H1 (cell line): ENCODE data around the gene NPIPB4. TPM values are rescaled to one million over a fixed set of nuclear protein-coding genes. Genes with fewer than 3 reads are reported as not detected.
"Not testable (repeated sequence)": the region's sequence is repeated elsewhere in the genome, so short reads cannot be mapped to it uniquely, and the experiment has no call there.

Source experiments
- CTCF ChIA-PET: fragments of 300-600 bp; sonication (Branson Sonifier 250); formaldehyde crosslinking; loops from one replicate; lab custom pipeline; 2021; ENCODE audit not compliant: partially characterized antibody; lab: Charles Lee
- POLR2A ChIA-PET: fragments of 300-600 bp; sonication (Branson Sonifier 250); formaldehyde crosslinking; loops from one replicate; lab custom pipeline; 2021; ENCODE audit warnings: inconsistent platforms; ENCODE audit not compliant: partially characterized antibody; lab: Charles Lee
- DNase-seq, 2 experiments: peaks; one replicate each; pipeline versions ENCODE4 v3.0.0 to v3.0.0-alpha.2; 2010 to 2022; ENCODE audit warnings: low spot score in 2 of 2, low read depth in 1 of 2, mixed read lengths in 1 of 2
- FAIRE-seq: peaks from 2 replicates; lab custom pipeline; 2011; peaks lifted over from hg19 to GRCh38; lab: Jason Lieb, UNC
- H2AFZ ChIP-seq: 2 replicates; pipeline ENCODE4 v1.8.1; 2012; ENCODE audit warnings: low read length, inconsistent platforms
- H2AK5ac ChIP-seq: 2 replicates; pipeline ENCODE4 v1.6.1; 2013; ENCODE audit warnings: low read depth, low read length
- H2BK120ac ChIP-seq: replicated peaks from 2 replicates; pipeline ENCODE3; 2013; ENCODE audit warnings: low read depth, low read length, inconsistent platforms
- H2BK12ac ChIP-seq: 2 replicates; pipeline ENCODE4 v1.6.1; 2013; ENCODE audit warnings: low read depth, low read length
- H2BK15ac ChIP-seq: 2 replicates; pipeline ENCODE4 v1.6.1; 2013; ENCODE audit warnings: low read length
- H2BK20ac ChIP-seq: 2 replicates; pipeline ENCODE4 v1.6.1; 2013; ENCODE audit warnings: low read length
- H2BK5ac ChIP-seq: 2 replicates; pipeline ENCODE4 v1.6.1; 2013; ENCODE audit warnings: low read depth, low read length
- H3K14ac ChIP-seq: 2 replicates; pipeline ENCODE4 v1.6.1; 2013; ENCODE audit warnings: inconsistent platforms; ENCODE audit not compliant: insufficient read length
- H3K18ac ChIP-seq: 2 replicates; pipeline ENCODE4 v1.6.1; 2013; ENCODE audit warnings: low read length; ENCODE audit errors: extremely low read depth
- H3K23ac ChIP-seq: 2 replicates; pipeline ENCODE4 v1.6.1; 2013; ENCODE audit warnings: inconsistent platforms; ENCODE audit not compliant: insufficient read length
- H3K23me2 ChIP-seq: 2 replicates; pipeline ENCODE4 v1.6.1; 2013; ENCODE audit warnings: low read depth, low read length
- H3K27ac ChIP-seq: 2 replicates; pipeline ENCODE4 v1.6.1; 2011; ENCODE audit warnings: low read depth, low read length, inconsistent platforms
- H3K27me3 ChIP-seq, 4 experiments: replicated peaks in 1 of 4; 1 replicate in 1 of 4; 2 replicates in 3 of 4; pipeline versions ENCODE4 v1.6.1 to v1.8.1; 2011 to 2013; ENCODE audit warnings: low read length in 3 of 4, mild to moderate bottlenecking in 3 of 4, inconsistent platforms in 2 of 4, mixed read lengths in 2 of 4, moderate library complexity in 1 of 4; ENCODE audit not compliant: control insufficient read depth in 3 of 4, insufficient read depth in 3 of 4; ENCODE audit errors: extremely low read depth in 1 of 4
- H3K36me3 ChIP-seq, 4 experiments: 2 replicates each; pipeline versions ENCODE4 v1.6.1 to v1.8.1; 2011 to 2013; ENCODE audit warnings: mild to moderate bottlenecking in 4 of 4, low read length in 3 of 4, moderate library complexity in 2 of 4, control low read depth in 1 of 4, inconsistent platforms in 1 of 4; ENCODE audit not compliant: insufficient read depth in 4 of 4, control insufficient read depth in 2 of 4
- H3K4ac ChIP-seq: replicated peaks from 2 replicates; pipeline ENCODE3; 2013; ENCODE audit warnings: low read length, low read depth, mixed read lengths, inconsistent platforms; ENCODE audit not compliant: insufficient read length
- H3K4me1 ChIP-seq, 4 experiments: replicated peaks in 1 of 4; 1 replicate in 1 of 4; 2 replicates in 3 of 4; pipeline versions ENCODE4 v1.6.1 to v1.8.1; 2011 to 2013; ENCODE audit warnings: low read length in 3 of 4, inconsistent platforms in 2 of 4, mixed read lengths in 1 of 4; ENCODE audit not compliant: insufficient read depth in 4 of 4, control insufficient read depth in 3 of 4
- H3K4me2 ChIP-seq, 2 experiments: 2 replicates each; pipeline versions ENCODE4 v1.6.1 to v1.8.1; 2011 to 2013; ENCODE audit warnings: low read depth in 2 of 2, low read length in 2 of 2, control low read depth in 1 of 2, inconsistent platforms in 1 of 2, mild to moderate bottlenecking in 1 of 2; ENCODE audit not compliant: insufficient read depth in 1 of 2
- H3K4me3 ChIP-seq, 4 experiments: fragments of 200-600, 300-600 bp in 1 of 4; sonication (generic), shearing (Covaris generic), sonication (Bioruptor Twin) in 1 of 4; 2 replicates each; pipeline versions ENCODE4 v1.5.1 to v1.8.1; 2011 to 2016; ENCODE audit warnings: low read length in 4 of 4, low read depth in 3 of 4, control low read depth in 2 of 4, inconsistent platforms in 2 of 4, mild to moderate bottlenecking in 2 of 4, mixed read lengths in 1 of 4, moderate library complexity in 1 of 4; ENCODE audit not compliant: insufficient read depth in 2 of 4; ENCODE audit errors: extremely low read depth in 1 of 4
- H3K56ac ChIP-seq: replicated peaks from 2 replicates; pipeline ENCODE3; 2013; ENCODE audit warnings: low read depth, mild to moderate bottlenecking, mixed read lengths, low read length, inconsistent platforms; ENCODE audit not compliant: insufficient read length
- H3K79me1 ChIP-seq: 2 replicates; pipeline ENCODE4 v1.6.1; 2013; ENCODE audit warnings: low read depth, low read length, control low read depth
- H3K79me2 ChIP-seq, 2 experiments: 2 replicates each; pipeline versions ENCODE4 v1.6.1 to v1.8.1; 2012 to 2013; ENCODE audit warnings: low read length in 2 of 2, mild to moderate bottlenecking in 2 of 2, inconsistent platforms in 1 of 2; ENCODE audit not compliant: insufficient read depth in 2 of 2, control insufficient read depth in 1 of 2
- H3K9ac ChIP-seq, 4 experiments: replicated peaks in 1 of 4; 1 replicate in 1 of 4; 2 replicates in 3 of 4; pipeline versions ENCODE4 v1.6.1 to v1.8.1; 2011 to 2013; ENCODE audit warnings: low read depth in 3 of 4, low read length in 3 of 4, control low read depth in 2 of 4, mild to moderate bottlenecking in 2 of 4, moderate library complexity in 2 of 4, inconsistent platforms in 1 of 4; ENCODE audit errors: extremely low read depth in 1 of 4
- H3K9me3 ChIP-seq, 2 experiments: 2 replicates each; pipeline versions ENCODE4 v1.6.1 to v1.8.1; 2012 to 2013; ENCODE audit warnings: mild to moderate bottlenecking in 2 of 2, moderate library complexity in 2 of 2, control low read depth in 1 of 2, inconsistent platforms in 1 of 2, low read depth in 1 of 2, low read length in 1 of 2, mixed read lengths in 1 of 2; ENCODE audit not compliant: insufficient read depth in 2 of 2
- H4K20me1 ChIP-seq, 2 experiments: replicated peaks in 1 of 2; 2 replicates each; pipeline versions ENCODE3 to v1.8.1; 2011 to 2013; ENCODE audit warnings: inconsistent platforms in 2 of 2, low read length in 2 of 2, mild to moderate bottlenecking in 1 of 2; ENCODE audit not compliant: insufficient read depth in 2 of 2, control insufficient read depth in 1 of 2
- H4K5ac ChIP-seq: 2 replicates; pipeline ENCODE4 v1.6.1; 2013; ENCODE audit warnings: low read length, low read depth, mixed read lengths, inconsistent platforms; ENCODE audit not compliant: insufficient read length
- H4K8ac ChIP-seq: 2 replicates; pipeline ENCODE4 v1.8.0; 2013; ENCODE audit warnings: mild to moderate bottlenecking, moderate library complexity, low read length, inconsistent platforms; ENCODE audit not compliant: insufficient read depth; ENCODE audit errors: extremely low read depth
- H4K91ac ChIP-seq: replicated peaks from 2 replicates; pipeline ENCODE3; 2013; ENCODE audit warnings: low read length, mixed read lengths, inconsistent platforms; ENCODE audit not compliant: insufficient read length
- WGBS, 2 experiments: shearing (Covaris generic) in 1 of 2; methylation state at CpG; one replicate each; pipeline versions ENCODE4 v1.1.6 to v1.1.7; 2013 to 2015; ENCODE audit warnings: low lambda C conversion rate in 2 of 2, mixed read lengths in 2 of 2, inconsistent platforms in 1 of 2, low coverage in 1 of 2, missing lambda C conversion rate in 1 of 2; ENCODE audit not compliant: insufficient replicate concordance in 2 of 2, insufficient coverage in 1 of 2, insufficient read length in 1 of 2; ENCODE audit errors: extremely low coverage in 1 of 2, missing lambda C conversion rate in 1 of 2; 5-methylcytosine and 5-hydroxymethylcytosine counted together
- polyA plus RNA-seq, 7 experiments: library from polyadenylated mRNA; depleted of rRNA in 3 of 7; stranded (reverse) in 5 of 7; unstranded in 2 of 7; fragments of >200 nt in 5 of 7; fragments of 200-250 nt in 2 of 7; gene quantifications; 1 replicate in 5 of 7; 2 replicates in 1 of 7; 4 replicates in 1 of 7; pipeline versions ENCODE4 v1.2.1 to v1.2.3, GENCODE V29; 2011 to 2013; ENCODE audit warnings: missing spikeins in 2 of 7, mixed read lengths in 2 of 7
- total RNA-seq: library from RNA; stranded (reverse); fragmentation: NEBNext Ultra II Directional; extraction: Animal tissue kit (Norgen Biotek cat#: 25700); gene quantifications from 2 replicates; pipeline ENCODE4 v1.2.1, GENCODE V29; 2021

The NPIPB4 gene
- total and polyA plus RNA-seq, 2 of the 8 experiments (the other 6 are each of a cell fraction or from before 2014, with no cell fraction given): 27.7 to 101 TPM

DNA sequence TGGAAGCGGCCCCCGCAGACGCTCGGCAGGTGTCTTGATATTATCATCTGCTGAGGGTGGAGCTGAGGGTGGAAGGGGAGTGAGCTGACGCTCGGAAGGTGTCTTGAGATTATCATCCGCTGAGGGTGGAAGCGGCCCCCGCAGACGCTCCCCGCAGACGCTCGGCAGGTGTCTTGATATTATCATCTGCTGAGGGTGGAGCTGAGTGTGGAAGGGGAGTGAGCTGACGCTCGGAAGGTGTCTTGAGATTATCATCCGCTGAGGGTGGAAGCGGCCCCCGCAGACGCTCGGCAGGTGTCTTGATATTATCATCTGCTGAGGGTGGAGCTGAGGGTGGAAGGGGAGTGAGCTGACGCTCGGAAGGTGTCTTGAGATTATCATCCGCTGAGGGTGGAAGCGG, 21.8 kb downstream of the NPIPB4 start:
- H4K8ac ChIP-seq, H3K79me1 ChIP-seq, H3K23me2 ChIP-seq, H2AFZ ChIP-seq, H3K14ac ChIP-seq, H4K5ac ChIP-seq, H2BK12ac ChIP-seq, H3K27ac ChIP-seq, H4K91ac ChIP-seq, H3K79me2 ChIP-seq, H2BK120ac ChIP-seq, H2BK20ac ChIP-seq, H3K4me1 ChIP-seq, FAIRE-seq, H3K18ac ChIP-seq, H3K9ac ChIP-seq, H3K36me3 ChIP-seq, H3K56ac ChIP-seq, H3K4ac ChIP-seq, CTCF ChIA-PET, H3K27me3 ChIP-seq, DNase-seq, H2BK5ac ChIP-seq, H2BK15ac ChIP-seq, H4K20me1 ChIP-seq, H3K23ac ChIP-seq, H3K9me3 ChIP-seq, H2AK5ac ChIP-seq, POLR2A ChIA-PET: not testable (repeated sequence)
- 3% methylated on average over 5 of the region's 24 CpGs; no CpG with 5 or more reads in 1 of the 2 experiments for WGBS, 2 experiments
- Histone ChIP-seq H3K4me3 (peak overlapping the region in 1 of 4 experiments; percentile 32; a peak in 2 of 8 replicates), H3K4me2 (peak overlapping the region in 1 of 2 experiments; percentile 42; a peak in 1 of 4 replicates)

DNA sequence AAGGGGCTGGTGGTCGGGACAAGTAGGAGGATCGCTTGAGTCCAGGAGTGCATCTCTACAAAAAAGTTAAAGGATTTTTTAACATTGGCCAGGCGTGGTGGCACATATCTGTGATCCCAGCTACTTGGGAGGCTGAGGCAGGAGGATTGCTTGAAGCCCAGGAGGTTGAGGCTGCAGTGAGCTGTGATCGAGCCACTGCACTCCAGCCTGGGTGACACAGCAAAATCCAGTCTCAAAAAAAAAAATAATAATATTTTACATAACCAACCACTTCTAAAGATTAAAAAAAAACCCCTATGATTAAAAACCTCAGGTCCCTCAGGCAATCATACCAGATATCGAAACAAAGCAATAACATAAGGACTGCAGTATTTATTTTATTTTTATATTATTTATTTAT, 23.3 kb downstream of the NPIPB4 start:
- H3K56ac ChIP-seq, H3K27ac ChIP-seq, H3K14ac ChIP-seq, H4K5ac ChIP-seq, H3K9me3 ChIP-seq, H3K23me2 ChIP-seq, H4K91ac ChIP-seq, H2BK120ac ChIP-seq, H2AFZ ChIP-seq, H4K20me1 ChIP-seq, H3K18ac ChIP-seq, H3K79me2 ChIP-seq, H3K4me1 ChIP-seq, H3K23ac ChIP-seq, H2AK5ac ChIP-seq, H3K4me2 ChIP-seq, H3K9ac ChIP-seq, FAIRE-seq, H2BK15ac ChIP-seq, H2BK5ac ChIP-seq, H2BK20ac ChIP-seq, DNase-seq, H4K8ac ChIP-seq, H3K79me1 ChIP-seq, H3K4me3 ChIP-seq, H3K4ac ChIP-seq, CTCF ChIA-PET, H2BK12ac ChIP-seq, H3K36me3 ChIP-seq, POLR2A ChIA-PET, H3K27me3 ChIP-seq: not testable (repeated sequence)
- 88% methylated on average over 3 of the region's 5 CpGs; no CpG with 5 or more reads in 1 of the 2 experiments for WGBS, 2 experiments
